H1 (cell line): Measurements from ENCODE around the gene UBQLN4. TPM values are rescaled to one million over a fixed set of nuclear protein-coding genes. Genes with fewer than 3 reads are reported as not detected.

Experiments used
- CTCF ChIA-PET: fragments of 300-600 bp; sonication (Branson Sonifier 250); formaldehyde crosslinking; loops from one replicate; lab custom pipeline; 2021; ENCODE audit not compliant: partially characterized antibody; lab: Charles Lee
- POLR2A ChIA-PET: fragments of 300-600 bp; sonication (Branson Sonifier 250); formaldehyde crosslinking; loops from one replicate; lab custom pipeline; 2021; ENCODE audit warnings: inconsistent platforms; ENCODE audit not compliant: partially characterized antibody; lab: Charles Lee
- DNase-seq, 2 experiments: peaks; one replicate each; pipeline versions ENCODE4 v3.0.0 to v3.0.0-alpha.2; 2010 to 2022; ENCODE audit warnings: low spot score in 2 of 2, low read depth in 1 of 2, mixed read lengths in 1 of 2
- FAIRE-seq: peaks from 2 replicates; lab custom pipeline; 2011; peaks lifted over from hg19 to GRCh38; lab: Jason Lieb, UNC
- H2AFZ ChIP-seq: 2 replicates; pipeline ENCODE4 v1.8.1; 2012; ENCODE audit warnings: low read length, inconsistent platforms
- H2AK5ac ChIP-seq: 2 replicates; pipeline ENCODE4 v1.6.1; 2013; ENCODE audit warnings: low read depth, low read length
- H2BK120ac ChIP-seq: replicated peaks from 2 replicates; pipeline ENCODE3; 2013; ENCODE audit warnings: low read depth, low read length, inconsistent platforms
- H2BK12ac ChIP-seq: 2 replicates; pipeline ENCODE4 v1.6.1; 2013; ENCODE audit warnings: low read depth, low read length
- H2BK15ac ChIP-seq: 2 replicates; pipeline ENCODE4 v1.6.1; 2013; ENCODE audit warnings: low read length
- H2BK20ac ChIP-seq: 2 replicates; pipeline ENCODE4 v1.6.1; 2013; ENCODE audit warnings: low read length
- H2BK5ac ChIP-seq: 2 replicates; pipeline ENCODE4 v1.6.1; 2013; ENCODE audit warnings: low read depth, low read length
- H3K14ac ChIP-seq: 2 replicates; pipeline ENCODE4 v1.6.1; 2013; ENCODE audit warnings: inconsistent platforms; ENCODE audit not compliant: insufficient read length
- H3K18ac ChIP-seq: 2 replicates; pipeline ENCODE4 v1.6.1; 2013; ENCODE audit warnings: low read length; ENCODE audit errors: extremely low read depth
- H3K23ac ChIP-seq: 2 replicates; pipeline ENCODE4 v1.6.1; 2013; ENCODE audit warnings: inconsistent platforms; ENCODE audit not compliant: insufficient read length
- H3K23me2 ChIP-seq: 2 replicates; pipeline ENCODE4 v1.6.1; 2013; ENCODE audit warnings: low read depth, low read length
- H3K27ac ChIP-seq: 2 replicates; pipeline ENCODE4 v1.6.1; 2011; ENCODE audit warnings: low read depth, low read length, inconsistent platforms
- H3K27me3 ChIP-seq, 4 experiments: replicated peaks in 1 of 4; 1 replicate in 1 of 4; 2 replicates in 3 of 4; pipeline versions ENCODE4 v1.6.1 to v1.8.1; 2011 to 2013; ENCODE audit warnings: low read length in 3 of 4, mild to moderate bottlenecking in 3 of 4, inconsistent platforms in 2 of 4, mixed read lengths in 2 of 4, moderate library complexity in 1 of 4; ENCODE audit not compliant: control insufficient read depth in 3 of 4, insufficient read depth in 3 of 4; ENCODE audit errors: extremely low read depth in 1 of 4
- H3K36me3 ChIP-seq, 4 experiments: 2 replicates each; pipeline versions ENCODE4 v1.6.1 to v1.8.1; 2011 to 2013; ENCODE audit warnings: mild to moderate bottlenecking in 4 of 4, low read length in 3 of 4, moderate library complexity in 2 of 4, control low read depth in 1 of 4, inconsistent platforms in 1 of 4; ENCODE audit not compliant: insufficient read depth in 4 of 4, control insufficient read depth in 2 of 4
- H3K4ac ChIP-seq: replicated peaks from 2 replicates; pipeline ENCODE3; 2013; ENCODE audit warnings: low read length, low read depth, mixed read lengths, inconsistent platforms; ENCODE audit not compliant: insufficient read length
- H3K4me1 ChIP-seq, 4 experiments: replicated peaks in 1 of 4; 1 replicate in 1 of 4; 2 replicates in 3 of 4; pipeline versions ENCODE4 v1.6.1 to v1.8.1; 2011 to 2013; ENCODE audit warnings: low read length in 3 of 4, inconsistent platforms in 2 of 4, mixed read lengths in 1 of 4; ENCODE audit not compliant: insufficient read depth in 4 of 4, control insufficient read depth in 3 of 4
- H3K4me2 ChIP-seq, 2 experiments: 2 replicates each; pipeline versions ENCODE4 v1.6.1 to v1.8.1; 2011 to 2013; ENCODE audit warnings: low read depth in 2 of 2, low read length in 2 of 2, control low read depth in 1 of 2, inconsistent platforms in 1 of 2, mild to moderate bottlenecking in 1 of 2; ENCODE audit not compliant: insufficient read depth in 1 of 2
- H3K4me3 ChIP-seq, 4 experiments: fragments of 200-600, 300-600 bp in 1 of 4; sonication (generic), shearing (Covaris generic), sonication (Bioruptor Twin) in 1 of 4; 2 replicates each; pipeline versions ENCODE4 v1.5.1 to v1.8.1; 2011 to 2016; ENCODE audit warnings: low read length in 4 of 4, low read depth in 3 of 4, control low read depth in 2 of 4, inconsistent platforms in 2 of 4, mild to moderate bottlenecking in 2 of 4, mixed read lengths in 1 of 4, moderate library complexity in 1 of 4; ENCODE audit not compliant: insufficient read depth in 2 of 4; ENCODE audit errors: extremely low read depth in 1 of 4
- H3K56ac ChIP-seq: replicated peaks from 2 replicates; pipeline ENCODE3; 2013; ENCODE audit warnings: low read depth, mild to moderate bottlenecking, mixed read lengths, low read length, inconsistent platforms; ENCODE audit not compliant: insufficient read length
- H3K79me1 ChIP-seq: 2 replicates; pipeline ENCODE4 v1.6.1; 2013; ENCODE audit warnings: low read depth, low read length, control low read depth
- H3K79me2 ChIP-seq, 2 experiments: 2 replicates each; pipeline versions ENCODE4 v1.6.1 to v1.8.1; 2012 to 2013; ENCODE audit warnings: low read length in 2 of 2, mild to moderate bottlenecking in 2 of 2, inconsistent platforms in 1 of 2; ENCODE audit not compliant: insufficient read depth in 2 of 2, control insufficient read depth in 1 of 2
- H3K9ac ChIP-seq, 4 experiments: replicated peaks in 1 of 4; 1 replicate in 1 of 4; 2 replicates in 3 of 4; pipeline versions ENCODE4 v1.6.1 to v1.8.1; 2011 to 2013; ENCODE audit warnings: low read depth in 3 of 4, low read length in 3 of 4, control low read depth in 2 of 4, mild to moderate bottlenecking in 2 of 4, moderate library complexity in 2 of 4, inconsistent platforms in 1 of 4; ENCODE audit errors: extremely low read depth in 1 of 4
- H3K9me3 ChIP-seq, 2 experiments: 2 replicates each; pipeline versions ENCODE4 v1.6.1 to v1.8.1; 2012 to 2013; ENCODE audit warnings: mild to moderate bottlenecking in 2 of 2, moderate library complexity in 2 of 2, control low read depth in 1 of 2, inconsistent platforms in 1 of 2, low read depth in 1 of 2, low read length in 1 of 2, mixed read lengths in 1 of 2; ENCODE audit not compliant: insufficient read depth in 2 of 2
- H4K20me1 ChIP-seq, 2 experiments: replicated peaks in 1 of 2; 2 replicates each; pipeline versions ENCODE3 to v1.8.1; 2011 to 2013; ENCODE audit warnings: inconsistent platforms in 2 of 2, low read length in 2 of 2, mild to moderate bottlenecking in 1 of 2; ENCODE audit not compliant: insufficient read depth in 2 of 2, control insufficient read depth in 1 of 2
- H4K5ac ChIP-seq: 2 replicates; pipeline ENCODE4 v1.6.1; 2013; ENCODE audit warnings: low read length, low read depth, mixed read lengths, inconsistent platforms; ENCODE audit not compliant: insufficient read length
- H4K8ac ChIP-seq: 2 replicates; pipeline ENCODE4 v1.8.0; 2013; ENCODE audit warnings: mild to moderate bottlenecking, moderate library complexity, low read length, inconsistent platforms; ENCODE audit not compliant: insufficient read depth; ENCODE audit errors: extremely low read depth
- H4K91ac ChIP-seq: replicated peaks from 2 replicates; pipeline ENCODE3; 2013; ENCODE audit warnings: low read length, mixed read lengths, inconsistent platforms; ENCODE audit not compliant: insufficient read length
- EZH2 ChIP-seq: fragments of 200-600 bp; sonication (generic); IDR thresholded peaks from 2 replicates; pipeline ENCODE4 v1.7.1; 2012; ENCODE audit warnings: low read depth, mild to moderate bottlenecking, moderate library complexity, low read length, inconsistent platforms; ENCODE audit not compliant: severe bottlenecking
- HDAC6 ChIP-seq: IDR thresholded peaks from one replicate; pipeline ENCODE4 v1.7.1; 2012; ENCODE audit warnings: low read depth, mild to moderate bottlenecking, inconsistent platforms, low read length, moderate library complexity
- KDM1A ChIP-seq: fragments of 200-600, 300-600 bp; sonication (generic); IDR thresholded peaks from 2 replicates; pipeline ENCODE4 v1.7.1; 2016; ENCODE audit warnings: mild to moderate bottlenecking, low read length, borderline replicate concordance
- POU5F1 ChIP-seq: IDR thresholded peaks from 2 replicates; pipeline ENCODE4 v1.6.1; 2011; ENCODE audit warnings: low read depth, mild to moderate bottlenecking, low read length, moderate library complexity
- YY1 ChIP-seq: IDR thresholded peaks from 2 replicates; pipeline ENCODE4 v1.6.1; 2011; ENCODE audit warnings: low read depth, mild to moderate bottlenecking, low read length
- WGBS, 2 experiments: shearing (Covaris generic) in 1 of 2; methylation state at CpG; one replicate each; pipeline versions ENCODE4 v1.1.6 to v1.1.7; 2013 to 2015; ENCODE audit warnings: low lambda C conversion rate in 2 of 2, mixed read lengths in 2 of 2, inconsistent platforms in 1 of 2, low coverage in 1 of 2, missing lambda C conversion rate in 1 of 2; ENCODE audit not compliant: insufficient replicate concordance in 2 of 2, insufficient coverage in 1 of 2, insufficient read length in 1 of 2; ENCODE audit errors: extremely low coverage in 1 of 2, missing lambda C conversion rate in 1 of 2; 5-methylcytosine and 5-hydroxymethylcytosine counted together
- polyA plus RNA-seq, 7 experiments: library from polyadenylated mRNA; depleted of rRNA in 3 of 7; stranded (reverse) in 5 of 7; unstranded in 2 of 7; fragments of >200 nt in 5 of 7; fragments of 200-250 nt in 2 of 7; gene quantifications; 1 replicate in 5 of 7; 2 replicates in 1 of 7; 4 replicates in 1 of 7; pipeline versions ENCODE4 v1.2.1 to v1.2.3, GENCODE V29; 2011 to 2013; ENCODE audit warnings: missing spikeins in 2 of 7, mixed read lengths in 2 of 7
- total RNA-seq: library from RNA; stranded (reverse); fragmentation: NEBNext Ultra II Directional; extraction: Animal tissue kit (Norgen Biotek cat#: 25700); gene quantifications from 2 replicates; pipeline ENCODE4 v1.2.1, GENCODE V29; 2021

UBQLN4 gene
- total and polyA plus RNA-seq, 2 of the 8 experiments (the other 6 are each of a cell fraction or from before 2014, with no cell fraction given) = 37.7 to 52.0 TPM

GRCh38 chr1:156004843-156005584 lies 48.6 kb downstream of the UBQLN4 start:
- CTCF ChIA-PET = interaction anchor here (1.6 to 9.3 kb wide), 5 partner anchors 13 to 61 kb away, joined by 5 to 77 read pairs (median 7); partner anchors contain the start of genes ARHGEF2 and SSR2
- POLR2A ChIA-PET = interaction anchor here (0.7 to 2.4 kb wide), 6 partner anchors 9 to 71 kb away, joined by 3 to 7 read pairs (median 4); partner anchors contain the start of genes ARHGEF2 and KHDC4
- TF ChIP-seq YY1 (no peak), EZH2 (no peak), HDAC6 (no peak), POU5F1 (no peak), KDM1A (no peak)

More at GRCh38 chr1:156004843-156005584, 48.6 kb downstream of the UBQLN4 start:
- Histone ChIP-seq H2AK5ac (no peak overlapping the region), H3K14ac (no peak overlapping the region), H2BK120ac (no peak overlapping the region), H2BK12ac (no peak overlapping the region), H4K8ac (no peak overlapping the region), H3K56ac (no peak overlapping the region), H3K36me3 (peaks cover 0 to 16% (median 6%) of the 10 kb centered on the region in 4 experiments; a peak in 6 of 8 replicates), H3K79me1 (no peaks in the 10 kb centered on the region), H3K79me2 (no peaks in the 10 kb centered on the region), H3K18ac (no peak overlapping the region), H4K91ac (no peak overlapping the region), H3K23ac (no peak overlapping the region), H3K27ac (no peak overlapping the region), H2BK5ac (no peak overlapping the region), H3K9ac (no peak overlapping the region), H2BK20ac (no peak overlapping the region), H3K4me3 (no peak overlapping the region), H3K23me2 (no peaks in the 10 kb centered on the region), H4K20me1 (peaks cover 0 to 2% of the 10 kb centered on the region in 2 experiments), H3K27me3 (no peaks in the 10 kb centered on the region), H4K5ac (no peak overlapping the region), H3K4me1 (peaks cover 0 to 4% (median 1%) of the 10 kb centered on the region in 4 experiments; a peak in 3 of 7 replicates), H3K4ac (no peak overlapping the region), H2BK15ac (no peak overlapping the region), H3K4me2 (no peak overlapping the region), H2AFZ (no peak overlapping the region), H3K9me3 (no peaks in the 10 kb centered on the region)
- WGBS, 2 experiments = 96% methylated on average over 4 of the region's 4 CpGs; no CpG with 5 or more reads in 1 of the 2 experiments
- no peak for FAIRE-seq
- no peak for DNase-seq
